GM19099 (cell line): ENCODE measurements around the gene SRSF5.

Experiments used
- POLR2A ChIP-seq: IDR thresholded peaks from 3 replicates; pipeline ENCODE4 v1.6.1; 2011; ENCODE audit warnings: low read depth; ENCODE audit not compliant: insufficient read length; ENCODE audit errors: extremely low read depth

SRSF5 gene

GRCh38 chr14:69767369-69767999 lies 542 bp downstream of the SRSF5 start:
- TF ChIP-seq POLR2A: no peak

- no peak for TF ChIP-seq POLR2A
Measured at GRCh38 chr14:69768873-69769272, 1.9 kb downstream of the SRSF5 start.

GRCh38 chr14:69769623-69770022 lies 2.7 kb downstream of the SRSF5 start:
- no peak for TF ChIP-seq POLR2A

GRCh38 chr14:69770559-69770958 lies 3.6 kb downstream of the SRSF5 start:
- no peak for TF ChIP-seq POLR2A

DNA sequence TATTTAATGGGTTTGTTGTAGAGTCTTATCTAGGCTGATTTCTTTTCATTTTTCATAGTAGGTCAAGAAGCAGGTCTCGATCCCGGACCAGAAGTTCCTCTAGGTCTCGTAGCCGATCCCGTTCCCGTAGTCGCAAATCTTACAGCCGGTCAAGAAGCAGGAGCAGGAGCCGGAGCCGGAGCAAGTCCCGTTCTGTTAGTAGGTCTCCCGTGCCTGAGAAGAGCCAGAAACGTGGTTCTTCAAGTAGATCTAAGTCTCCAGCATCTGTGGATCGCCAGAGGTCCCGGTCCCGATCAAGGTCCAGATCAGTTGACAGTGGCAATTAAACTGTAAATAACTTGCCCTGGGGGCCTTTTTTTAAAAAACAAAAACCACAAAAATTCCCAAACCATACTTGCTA lies 4.2 kb downstream of the SRSF5 start:
- no peak for TF ChIP-seq POLR2A

DNA sequence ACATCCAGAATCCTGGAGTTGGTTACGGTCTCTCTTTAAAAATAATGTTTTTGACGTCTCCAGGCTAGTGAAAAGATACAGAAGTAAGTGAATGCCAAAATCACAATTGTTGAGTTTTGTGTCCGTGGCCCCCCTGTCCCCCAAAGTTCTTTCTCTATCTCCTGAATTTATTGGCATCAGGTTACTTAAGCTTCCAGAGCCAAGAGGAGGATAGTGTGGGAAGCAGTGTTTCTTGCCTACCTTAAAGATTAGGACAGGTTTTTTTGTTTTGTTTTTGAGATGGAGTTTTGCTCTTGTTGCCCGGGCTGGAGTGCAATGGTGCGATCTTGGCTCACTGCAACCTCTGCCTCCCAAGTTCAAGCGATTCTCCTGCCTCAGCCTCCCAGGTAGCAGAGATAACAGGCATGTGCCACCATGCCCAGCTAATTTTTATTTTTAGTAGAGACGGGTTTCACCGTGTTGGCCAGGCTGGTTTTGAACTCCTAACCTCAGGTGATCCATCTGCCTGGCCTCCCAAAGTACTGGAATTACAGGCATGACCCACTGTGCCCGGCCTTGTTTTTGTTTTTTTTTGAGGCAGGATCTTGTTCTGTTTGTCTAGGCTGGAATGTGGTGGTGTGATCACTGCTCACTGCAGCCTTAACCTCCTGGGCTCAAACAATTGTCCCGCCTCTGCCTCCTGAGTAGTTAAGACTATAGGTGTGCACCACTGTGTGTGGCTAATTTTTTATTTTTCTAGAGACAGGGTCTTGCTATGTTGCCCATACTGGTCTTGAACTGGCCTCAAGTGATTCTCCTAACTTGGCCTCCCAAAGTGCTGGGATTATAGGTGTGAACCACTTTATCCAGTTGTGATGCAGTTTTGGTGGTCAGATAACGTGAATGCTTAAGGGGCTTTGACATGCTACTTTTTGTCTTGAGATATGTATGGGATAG lies 5.4 kb downstream of the SRSF5 start:
- TF ChIP-seq POLR2A: no peak

GRCh38 chr14:69773571-69774276 lies 6.8 kb downstream of the SRSF5 start:
- TF ChIP-seq POLR2A: no peak

GRCh38 chr14:69775012-69775411 lies 8.1 kb downstream of the SRSF5 start:
- TF ChIP-seq POLR2A: no peak

- TF ChIP-seq POLR2A: no peak
Measured at GRCh38 chr14:69776875-69777453, 10.0 kb downstream of the SRSF5 start.

- no peak for TF ChIP-seq POLR2A
Measured at GRCh38 chr14:69779088-69779487, 12.1 kb downstream of the SRSF5 start.

DNA sequence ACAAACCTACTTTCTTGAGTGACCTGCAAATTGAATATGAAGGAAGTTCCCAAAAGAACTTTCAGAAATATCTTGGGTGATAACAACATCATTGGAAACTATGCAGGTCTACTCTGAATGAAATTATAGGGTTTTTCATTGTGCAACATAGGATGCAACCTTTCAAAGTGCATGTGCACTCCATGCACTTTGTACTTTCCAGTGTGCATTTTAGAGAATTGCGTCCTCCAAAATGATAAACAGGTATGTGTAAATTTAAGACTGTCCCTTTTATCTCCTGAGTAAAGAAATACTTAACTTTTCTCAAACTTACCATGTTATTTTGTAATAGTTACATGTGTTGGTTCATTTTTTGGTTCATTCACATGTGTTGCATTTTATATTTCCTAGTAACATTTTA lies 13.2 kb downstream of the SRSF5 start:
- no peak for TF ChIP-seq POLR2A

- TF ChIP-seq POLR2A: no peak
Measured at GRCh38 chr14:69780952-69781351, 14.0 kb downstream of the SRSF5 start.

DNA sequence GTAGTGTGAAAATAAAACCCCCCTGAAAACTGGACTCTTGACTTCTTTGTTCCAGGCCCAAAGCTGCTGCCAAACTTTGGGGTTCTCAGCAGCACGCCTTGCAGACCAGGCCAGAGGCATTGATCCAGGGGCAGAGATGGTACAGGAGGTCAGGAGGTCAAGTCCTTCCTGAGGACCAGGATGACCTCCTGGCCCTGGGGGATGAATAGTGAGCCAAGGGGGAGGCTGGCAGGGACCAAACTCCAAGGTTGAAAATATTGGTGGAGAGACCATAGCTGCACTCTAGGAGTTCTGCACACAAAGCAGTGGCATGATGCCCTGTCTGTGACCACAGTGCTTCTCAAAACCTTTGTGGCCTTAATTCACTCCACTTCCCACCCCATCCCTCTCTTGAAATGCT lies 18.0 kb downstream of the SRSF5 start:
- no peak for TF ChIP-seq POLR2A

- TF ChIP-seq POLR2A: no peak
Measured at GRCh38 chr14:69786603-69787002, 19.7 kb downstream of the SRSF5 start.

- TF ChIP-seq POLR2A: no peak
Measured at GRCh38 chr14:69789118-69789640, 22.2 kb downstream of the SRSF5 start.
